Skeletal muscle cell (primary cell): Measurements from ENCODE around the gene PARG.
A peak's percentile ranks its signal among the peaks of the same experiment; 100 is the strongest.
"Not testable (repeated sequence)": the region's sequence is repeated elsewhere in the genome, so short reads cannot be mapped to it uniquely, and the experiment has no call there.

Experiments used
- DNase-seq: peaks from one replicate; pipeline ENCODE4 v3.0.0-alpha.2; 2010; ENCODE audit warnings: low read depth
- H3K4me3 ChIP-seq: 2 replicates; pipeline ENCODE4 v1.5.1; 2011; ENCODE audit warnings: low read depth, mild to moderate bottlenecking, control low read depth, low read length, moderate library complexity

PARG gene

GRCh38 chr10:49834201-49834600 is 107.6 kb downstream of the PARG start:
- H3K4me3 ChIP-seq = no peak overlapping the region
- DNase-seq = no peak

GRCh38 chr10:49833168-49833567 is 108.7 kb downstream of the PARG start:
- H3K4me3 ChIP-seq = no peak overlapping the region
- DNase-seq = no peak

GRCh38 chr10:49831352-49832035 is 110.3 kb downstream of the PARG start:
- DNase-seq = no peak
- no peak overlapping the region for H3K4me3 ChIP-seq

GRCh38 chr10:49830846-49831245 is 111.0 kb downstream of the PARG start:
- DNase-seq = no peak
- H3K4me3 ChIP-seq = no peak overlapping the region

GRCh38 chr10:49830016-49830415 is 111.8 kb downstream of the PARG start:
- no peak overlapping the region for H3K4me3 ChIP-seq
- no peak for DNase-seq

- no peak overlapping the region for H3K4me3 ChIP-seq
- DNase-seq = no peak
Observed at GRCh38 chr10:49827297-49827696, 114.5 kb downstream of the PARG start.

GRCh38 chr10:49819234-49819958 is 122.4 kb downstream of the PARG start:
- DNase-seq = no peak
- no peak overlapping the region for H3K4me3 ChIP-seq

GRCh38 chr10:49817845-49818244 is 124.0 kb downstream of the PARG start:
- DNase-seq = no peak
- no peak overlapping the region for H3K4me3 ChIP-seq

- DNase-seq = no peak
Observed at GRCh38 chr10:49803988-49804387, 137.8 kb downstream of the PARG start.

GRCh38 chr10:49798275-49798674 is 143.6 kb downstream of the PARG start:
- no peak overlapping the region for H3K4me3 ChIP-seq
- DNase-seq = no peak

More at GRCh38 chr10:49803988-49804387, 137.8 kb downstream of the PARG start:
- no peak overlapping the region for H3K4me3 ChIP-seq

GRCh38 chr10:49791100-49791499 is 150.7 kb downstream of the PARG start:
- no peak overlapping the region for H3K4me3 ChIP-seq
- DNase-seq = no peak

GRCh38 chr10:49784681-49785080 is 157.1 kb downstream of the PARG start:
- no peak overlapping the region for H3K4me3 ChIP-seq
- no peak for DNase-seq

- H3K4me3 ChIP-seq = no peak overlapping the region
Observed at GRCh38 chr10:49783645-49784044, 158.2 kb downstream of the PARG start.

GRCh38 chr10:49781247-49781646 is 160.6 kb downstream of the PARG start:
- peak; percentile 1 for DNase-seq

More at GRCh38 chr10:49783645-49784044, 158.2 kb downstream of the PARG start:
- no peak for DNase-seq

GRCh38 chr10:49778197-49778596 is 163.6 kb downstream of the PARG start:
- no peak overlapping the region for H3K4me3 ChIP-seq
- DNase-seq = no peak

More at GRCh38 chr10:49781247-49781646, 160.6 kb downstream of the PARG start:
- H3K4me3 ChIP-seq = no peak overlapping the region

GRCh38 chr10:49776851-49777250 is 165.0 kb downstream of the PARG start:
- no peak overlapping the region for H3K4me3 ChIP-seq
- DNase-seq = no peak

- no peak for DNase-seq
- no peak overlapping the region for H3K4me3 ChIP-seq
Observed at GRCh38 chr10:49775014-49775413, 166.8 kb downstream of the PARG start.

GRCh38 chr10:49772944-49773343 is 168.9 kb downstream of the PARG start:
- not testable (repeated sequence) for H3K4me3 ChIP-seq, DNase-seq

GRCh38 chr10:49771046-49771445 is 170.8 kb downstream of the PARG start:
- not testable (repeated sequence) for H3K4me3 ChIP-seq, DNase-seq

GRCh38 chr10:49769692-49770091 is 172.1 kb downstream of the PARG start:
- DNase-seq = no peak
- H3K4me3 ChIP-seq = no peak overlapping the region

GRCh38 chr10:49768731-49769130 is 173.1 kb downstream of the PARG start:
- H3K4me3 ChIP-seq = no peak overlapping the region
- DNase-seq = no peak
